HG02938 (cell line): ENCODE data around the gene ASIC3.

Source experiments
- ATAC-seq: cut with Tn5 transposase; IDR thresholded peaks from one replicate; pipeline ENCODE4 v1.9.1; 2021; ENCODE audit warnings: mild to moderate bottlenecking, moderate library complexity; ENCODE audit not compliant: unreplicated experiment

The ASIC3 gene

GRCh38 chr7:151070574-151070960, 22.2 kb downstream of the ASIC3 start:
- ATAC-seq = no peak

GRCh38 chr7:151071032-151071866, 22.9 kb downstream of the ASIC3 start:
- no peak for ATAC-seq

GRCh38 chr7:151073990-151074389, 25.7 kb downstream of the ASIC3 start:
- ATAC-seq = no peak

- no peak for ATAC-seq
Observed at GRCh38 chr7:151074817-151075661, 26.7 kb downstream of the ASIC3 start.

DNA sequence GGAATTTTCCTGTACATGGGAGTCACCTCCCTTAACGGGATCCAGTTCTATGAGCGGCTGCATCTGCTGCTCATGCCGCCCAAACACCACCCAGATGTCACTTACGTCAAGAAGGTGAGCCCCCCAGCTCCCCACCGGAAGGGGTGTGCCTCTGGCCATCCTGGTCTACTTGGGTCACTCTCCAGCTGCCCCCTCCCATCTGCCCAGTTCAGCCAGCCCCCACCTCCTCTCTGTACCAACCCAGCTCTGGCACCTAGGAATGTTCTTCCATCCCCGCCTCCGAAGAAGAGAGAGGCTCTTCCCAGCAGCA, 27.3 kb downstream of the ASIC3 start:
- no peak for ATAC-seq

- ATAC-seq = no peak
Observed at GRCh38 chr7:151075978-151076426, 27.7 kb downstream of the ASIC3 start.

GRCh38 chr7:151076863-151077704, 28.8 kb downstream of the ASIC3 start:
- ATAC-seq = no peak

GRCh38 chr7:151077705-151078232, 29.4 kb downstream of the ASIC3 start:
- ATAC-seq = no peak

GRCh38 chr7:151078233-151079040, 30.1 kb downstream of the ASIC3 start:
- ATAC-seq = no peak

DNA sequence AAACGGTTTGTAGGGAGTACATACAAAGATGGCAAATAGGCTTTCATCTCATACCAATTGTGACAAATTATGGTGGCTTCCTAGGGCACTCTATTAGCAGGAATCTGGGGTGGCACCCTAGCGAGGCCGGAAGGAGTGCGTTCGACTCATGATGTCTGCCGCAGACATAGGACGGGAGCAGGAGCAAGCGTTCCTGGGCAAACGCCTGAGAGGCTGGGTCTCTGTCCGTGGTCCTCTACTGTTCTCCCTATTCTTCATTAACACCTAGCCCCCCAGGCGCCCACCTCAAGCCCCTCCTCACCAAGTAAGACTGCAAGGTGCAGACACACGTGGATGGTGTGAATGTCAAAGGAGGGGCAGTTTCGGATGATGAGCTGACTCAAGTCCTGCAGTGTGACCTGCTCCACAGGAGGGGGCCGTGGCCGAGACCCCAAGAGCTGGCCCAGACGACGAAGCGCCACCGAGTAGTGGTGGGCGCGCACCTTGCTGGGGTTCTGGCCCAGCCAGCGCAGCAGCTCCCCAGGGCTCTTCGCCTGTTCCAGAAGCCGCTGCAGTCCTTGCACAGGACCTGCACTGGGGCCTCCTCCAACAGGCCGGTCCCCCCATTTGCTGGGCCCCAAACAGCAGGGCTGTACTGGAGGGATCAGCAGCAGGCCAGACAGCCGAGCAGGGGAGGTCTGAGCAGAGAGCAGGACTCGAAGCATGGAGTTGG, 31.0 kb downstream of the ASIC3 start:
- no peak for ATAC-seq

DNA sequence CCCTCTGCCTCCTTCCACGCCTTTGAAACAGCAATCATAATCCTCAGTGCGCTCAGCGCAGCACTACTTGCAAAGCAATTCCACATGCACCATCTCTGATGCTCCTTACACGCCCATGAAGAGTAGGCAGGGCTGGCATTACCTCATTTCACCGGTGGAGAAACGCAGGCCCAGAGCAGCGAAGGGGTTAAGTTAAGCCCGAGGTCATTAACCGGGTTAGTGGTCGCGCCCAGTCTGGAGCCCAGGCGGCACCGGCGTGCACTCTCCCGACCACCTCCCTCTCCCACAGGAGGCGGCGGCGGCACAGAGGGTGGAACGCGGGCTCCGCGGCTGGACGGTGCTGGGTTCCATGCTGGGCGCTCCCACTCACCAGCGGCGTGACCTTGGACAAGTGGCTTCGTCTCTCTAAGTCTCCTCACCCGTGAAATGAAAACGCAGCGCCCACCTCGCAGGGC, 31.8 kb downstream of the ASIC3 start:
- ATAC-seq = peak; percentile 10

- peak; percentile 62 for ATAC-seq
Observed at GRCh38 chr7:151080522-151081169, 32.3 kb downstream of the ASIC3 start, which contains the start of gene FASTK. Gene FASTK (minus strand): TSS chr7:151080809. CDS start chr7:151080766, 43 bp downstream.

DNA sequence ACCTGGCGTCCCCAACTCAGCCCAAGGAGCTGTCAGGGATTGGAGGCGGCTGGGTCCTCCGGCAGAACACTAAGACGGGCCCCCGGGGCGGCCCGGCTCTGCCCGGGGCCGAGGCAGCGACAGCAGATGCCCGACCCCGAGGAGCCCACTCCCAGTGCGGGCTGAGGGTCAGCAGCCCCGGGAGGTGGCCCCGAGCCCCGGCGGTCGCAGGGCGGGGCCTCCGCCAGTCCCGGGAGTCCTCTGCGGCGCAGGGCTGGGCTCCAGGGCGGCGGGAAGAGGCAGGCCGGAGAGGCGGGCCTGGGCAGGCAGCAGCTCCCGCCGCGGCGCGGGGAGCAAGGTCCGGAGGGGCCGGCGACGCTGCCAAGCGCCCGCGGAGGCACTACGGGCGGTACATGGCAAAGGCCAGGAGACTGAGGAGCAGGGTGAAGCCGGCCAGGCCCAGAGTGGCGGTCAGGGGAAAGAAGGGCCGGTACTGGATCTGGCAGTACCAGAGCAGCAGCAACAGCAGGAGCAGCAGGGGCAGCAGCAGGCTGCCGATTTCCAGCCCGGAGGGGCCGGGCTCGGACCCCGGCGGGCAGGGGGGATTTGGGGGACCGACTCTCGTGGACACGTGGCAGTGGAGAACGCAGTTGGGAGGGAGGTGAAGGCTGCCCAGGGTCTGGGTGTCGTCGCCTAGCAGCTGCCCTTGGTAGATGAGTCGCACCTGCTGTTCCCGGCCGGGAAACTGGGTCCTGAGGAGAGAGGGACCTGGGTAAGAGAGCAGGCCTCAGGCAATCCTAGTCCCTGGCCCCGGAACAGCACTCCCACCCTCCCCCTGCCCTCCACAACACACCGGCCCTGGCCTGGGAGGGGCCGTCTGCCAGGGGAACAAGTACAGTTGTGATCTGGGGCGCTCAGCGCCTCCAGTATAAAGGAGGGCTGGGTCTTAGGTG, 33.1 kb downstream of the ASIC3 start:
- no peak for ATAC-seq

GRCh38 chr7:151082141-151083070, 34.1 kb downstream of the ASIC3 start:
- ATAC-seq = no peak

DNA sequence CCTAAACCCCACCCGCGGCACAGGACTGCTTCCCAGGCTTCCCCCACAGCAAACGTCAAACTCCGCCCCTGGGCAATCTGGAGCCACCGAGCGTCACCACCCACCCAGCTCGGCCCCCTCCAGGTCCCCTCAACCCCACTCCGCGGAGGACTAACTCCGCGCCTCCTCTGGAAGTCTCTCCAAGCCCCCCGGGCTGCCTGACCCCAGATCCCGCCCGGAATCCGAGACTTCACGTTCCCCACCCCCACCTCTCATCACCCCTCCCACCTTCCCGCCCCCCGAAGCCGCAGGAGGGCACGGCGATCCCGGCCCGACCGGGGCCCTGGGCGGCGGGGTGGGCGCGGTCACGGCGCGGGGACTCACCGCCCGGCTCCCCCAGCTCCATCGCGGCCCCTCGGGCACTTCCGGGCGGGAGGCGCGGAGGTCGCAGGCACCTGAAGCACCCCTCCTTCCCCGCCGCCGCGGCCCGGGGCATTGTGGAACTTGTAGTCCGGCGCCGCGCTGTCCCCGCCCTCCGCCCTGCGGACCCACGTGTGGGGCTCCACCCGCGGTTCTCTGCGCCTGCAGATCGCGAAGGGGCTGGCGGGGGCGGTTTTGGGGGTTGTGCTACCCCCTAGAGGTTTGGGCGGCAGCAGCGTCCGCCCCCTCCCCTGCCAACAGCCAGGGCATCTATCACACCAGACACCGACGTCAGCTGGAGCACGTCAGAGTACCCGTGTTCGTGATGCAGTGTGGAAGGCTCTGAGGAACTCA, 34.9 kb downstream of the ASIC3 start, which contains the start of gene TMUB1:
TSS of gene TMUB1 (minus strand) at position 423 of the 753 bp plus-strand sequence. CDS start 930 bp downstream, outside the sequence.
- ATAC-seq = peak; percentile 36

GRCh38 chr7:151083824-151084160, 35.5 kb downstream of the ASIC3 start:
- no peak for ATAC-seq
